Uterus (tissue), 4 donors: ENCODE results near the gene KPTN. TPM values are rescaled to one million over a fixed set of nuclear protein-coding genes. Genes with fewer than 3 reads are reported as not detected.

Experiments used
- DNase-seq, 2 donors: peaks; one replicate each; pipeline ENCODE4 v3.0.0-alpha.2; 2019 to 2020
- H3K27ac ChIP-seq, 2 donors: fragments of 200-600 bp; sonication (generic); 1 replicate in 1 of 2; 2 replicates in 1 of 2; pipeline ENCODE4 v1.5.1; 2016 to 2018
- H3K27me3 ChIP-seq, 2 donors: fragments of 200-600 bp; sonication (generic); one replicate each; pipeline ENCODE4 v1.5.1; 2018 to 2019; ENCODE audit warnings: control low read depth in 1 of 2
- H3K36me3 ChIP-seq, 2 donors: fragments of 200-600 bp; sonication (generic); one replicate each; pipeline ENCODE4 v1.5.1; 2019; ENCODE audit warnings: control low read depth in 1 of 2
- H3K4me1 ChIP-seq, 2 donors: fragments of 200-600 bp; sonication (generic); one replicate each; pipeline ENCODE4 v1.5.1; 2018 to 2019; ENCODE audit warnings: control low read depth in 1 of 2
- H3K4me3 ChIP-seq, 2 donors: fragments of 200-600 bp; sonication (generic); 1 replicate in 1 of 2; 2 replicates in 1 of 2; pipeline ENCODE4 v1.5.1; 2018 to 2019; ENCODE audit warnings: mild to moderate bottlenecking in 1 of 2
- H3K9me3 ChIP-seq, 2 donors: fragments of 200-600 bp; sonication (generic); one replicate each; pipeline ENCODE4 v1.5.1; 2019; ENCODE audit warnings: control low read depth in 1 of 2
- CTCF ChIP-seq, 4 experiments: fragments of 200-600 bp in 2 of 4; fragments of 450-650 bp in 2 of 4; sonication (generic) in 2 of 4; IDR thresholded peaks; one replicate each; pipeline ENCODE4 v1.5.1; 2016 to 2019; ENCODE audit warnings: antibody characterized with exemption in 4 of 4, mild to moderate bottlenecking in 2 of 4, moderate library complexity in 1 of 4
- POLR2A ChIP-seq, 2 donors: fragments of 450-650 bp; IDR thresholded peaks; one replicate each; pipeline ENCODE4 v1.6.1; 2016; ENCODE audit warnings: antibody characterized with exemption in 2 of 2, mild to moderate bottlenecking in 1 of 2, moderate library complexity in 1 of 2
- intact Hi-C: fragments of 100-400 bp; cut with DNase I; formaldehyde crosslinking; loops from one replicate; pipeline ENCODE4 v1.15.1; 2023; ENCODE audit warnings: low total_unique reads
- total RNA-seq, 4 donors: library from RNA; depleted of rRNA in 3 of 4; stranded (reverse); fragments of >200 nt in 3 of 4; gene quantifications; one replicate each; pipeline versions ENCODE4 v1.1.0 to v1.2.4, GENCODE V29; 2014 to 2023
- donor health status: DM: yes; HTN: yes; CAD: no.

KPTN gene
- total RNA-seq, 4 donors from 2014 or later, result 5.4 to 9.0 (median 6.4) TPM; not detected in 1

GRCh38 chr19:47491358-47492136 is 7.5 kb upstream of the KPTN start:
- no peak for DNase-seq
- Histone ChIP-seq H3K27ac (no peak overlapping the region), H3K36me3 (no peaks in the 10 kb centered on the region), H3K9me3 (no peaks in the 10 kb centered on the region), H3K4me3 (no peak overlapping the region), H3K27me3 (no peaks in the 10 kb centered on the region), H3K4me1 (peaks cover 0 to 6% of the 10 kb centered on the region in 2 donors)
- TF ChIP-seq POLR2A (IDR thresholded peaks at IDR 0.05) (no peak), CTCF (IDR thresholded peaks at IDR 0.05) (no peak)
- intact Hi-C loops, result no loop called here

- no peaks in the 10 kb centered on the region for H3K36me3 ChIP-seq
- no peaks in the 10 kb centered on the region for H3K9me3 ChIP-seq
These were observed 6.8 kb upstream of the KPTN start for GRCh38 chr19:47490847-47491246.

GRCh38 chr19:47490031-47490430 is 6.0 kb upstream of the KPTN start:
- Histone ChIP-seq H3K27ac (no peak overlapping the region), H3K4me3 (no peak overlapping the region), H3K27me3 (no peaks in the 10 kb centered on the region), H3K36me3 (no peaks in the 10 kb centered on the region), H3K4me1 (no peaks in the 10 kb centered on the region), H3K9me3 (no peaks in the 10 kb centered on the region)
- DNase-seq, result no peak
- TF ChIP-seq POLR2A (IDR thresholded peaks at IDR 0.05) (no peak), CTCF (IDR thresholded peaks at IDR 0.05) (no peak)
- intact Hi-C loops, result no loop called here

More at GRCh38 chr19:47490847-47491246, 6.8 kb upstream of the KPTN start:
- Histone ChIP-seq H3K27ac (no peak overlapping the region), H3K4me3 (no peak overlapping the region), H3K4me1 (peaks cover 0 to 5% of the 10 kb centered on the region in 2 donors), H3K27me3 (no peaks in the 10 kb centered on the region)
- intact Hi-C loops, result no loop called here
- no peak for TF ChIP-seq CTCF (IDR thresholded peaks at IDR 0.05)
- TF ChIP-seq POLR2A (IDR thresholded peaks at IDR 0.05), result no peak
- no peak for DNase-seq

- no peak for DNase-seq
- intact Hi-C loops, result loop anchor here (10.0 kb wide), 1 partner anchor 1126 kb away; the partner anchor contains the start of genes FAM83E, RPL18 and SPHK2
- no peak overlapping the region for H3K27ac ChIP-seq
- no peak overlapping the region for H3K4me3 ChIP-seq
- H3K36me3 ChIP-seq, result no peaks in the 10 kb centered on the region
- TF ChIP-seq POLR2A (IDR thresholded peaks at IDR 0.05) (no peak), CTCF (IDR thresholded peaks at IDR 0.05) (no peak)
- no peaks in the 10 kb centered on the region for H3K27me3 ChIP-seq
- no peaks in the 10 kb centered on the region for H3K9me3 ChIP-seq
- no peaks in the 10 kb centered on the region for H3K4me1 ChIP-seq
These were observed 5.3 kb upstream of the KPTN start for GRCh38 chr19:47489072-47489914.
